ENCODE measurements around the gene RABEPK.
"Not testable (repeated sequence)": the region's sequence is repeated elsewhere in the genome, so short reads cannot be mapped to it uniquely, and the experiment has no call there.

- not testable (repeated sequence) for TF ChIP-seq CTCF (IDR thresholded peaks at IDR 0.05 in 2 of 3, conservative IDR thresholded peaks at IDR 0.05 in 1 of 3; ENCODE audit: control insufficient read depth in 2 of 3, extremely low read depth in 1 of 3, insufficient read depth in 1 of 3, low read depth in 3 of 3, low read length in 3 of 3); FOS (IDR thresholded peaks at IDR 0.05; ENCODE audit: borderline replicate concordance, extremely low read depth, insufficient read length); EZH2 (IDR thresholded peaks at IDR 0.05; ENCODE audit: borderline replicate concordance, control insufficient read depth, low read depth, low read length); POLR2AphosphoS5 (IDR thresholded peaks at IDR 0.05; ENCODE audit: low read length)
Observed at GRCh38 chr9:125194466-125194865, 5.9 kb upstream of the RABEPK start.
